ENCODE results near the gene WTAP. TPM values are rescaled to one million over a fixed set of nuclear protein-coding genes. Genes with fewer than 3 reads are reported as not detected.

The WTAP gene
- 115 and 125 TPM in 2 replicates for total RNA-seq

- H3K4me3 ChIP-seq (ENCODE audit: low read depth, low read length), result peak within 1 kb of the TSS; percentile 90
- no peaks in the 10 kb centered on the region for H3K27me3 ChIP-seq (ENCODE audit: control insufficient read depth, insufficient read depth, low read length)
- peaks cover 1% of the 10 kb centered on the region for H3K36me3 ChIP-seq (ENCODE audit: control insufficient read depth, insufficient read depth, low read length)
- peak; percentile 84 for DNase-seq (ENCODE audit: low read depth)
- no peak for TF ChIP-seq CTCF (IDR thresholded peaks at IDR 0.05; ENCODE audit: insufficient read depth, low read length, severe bottlenecking)
- no peak for FAIRE-seq
Observed at GRCh38 chr6:159726918-159727716, at the start of gene WTAP. Gene WTAP, plus strand, starts transcription at chr6:159727506. Its CDS starts 8,760 bp downstream, at chr6:159736266.

GRCh38 chr6:159677506-159678165 lies 49.7 kb upstream of the WTAP start:
- no peaks in the 10 kb centered on the region for H3K27me3 ChIP-seq (ENCODE audit: control insufficient read depth, insufficient read depth, low read length)
- FAIRE-seq, result no peak
- H3K4me3 ChIP-seq (ENCODE audit: low read depth, low read length), result no peak overlapping the region
- no peaks in the 10 kb centered on the region for H3K36me3 ChIP-seq (ENCODE audit: control insufficient read depth, insufficient read depth, low read length)
- TF ChIP-seq CTCF (IDR thresholded peaks at IDR 0.05; ENCODE audit: insufficient read depth, low read length, severe bottlenecking), result no peak
- no peak for DNase-seq (ENCODE audit: low read depth)

GRCh38 chr6:159678574-159678973 lies 48.7 kb upstream of the WTAP start:
- no peaks in the 10 kb centered on the region for H3K27me3 ChIP-seq (ENCODE audit: control insufficient read depth, insufficient read depth, low read length)
- H3K4me3 ChIP-seq (ENCODE audit: low read depth, low read length), result no peak overlapping the region
- FAIRE-seq (no peak), DNase-seq (ENCODE audit: low read depth) (no peak)
- TF ChIP-seq CTCF (IDR thresholded peaks at IDR 0.05; ENCODE audit: insufficient read depth, low read length, severe bottlenecking), result no peak
- no peaks in the 10 kb centered on the region for H3K36me3 ChIP-seq (ENCODE audit: control insufficient read depth, insufficient read depth, low read length)

- peak; percentile 50 for DNase-seq (ENCODE audit: low read depth)
- H3K36me3 ChIP-seq (ENCODE audit: control insufficient read depth, insufficient read depth, low read length), result peaks cover 1% of the 10 kb centered on the region
- TF ChIP-seq CTCF (IDR thresholded peaks at IDR 0.05; ENCODE audit: insufficient read depth, low read length, severe bottlenecking), result no peak
- no peak for FAIRE-seq
- H3K4me3 ChIP-seq (ENCODE audit: low read depth, low read length), result no peak overlapping the region
- H3K27me3 ChIP-seq (ENCODE audit: control insufficient read depth, insufficient read depth, low read length), result no peaks in the 10 kb centered on the region
Observed at GRCh38 chr6:159679091-159680077, 47.9 kb upstream of the WTAP start.

- no peaks in the 10 kb centered on the region for H3K27me3 ChIP-seq (ENCODE audit: control insufficient read depth, insufficient read depth, low read length)
- peaks cover 3% of the 10 kb centered on the region for H3K36me3 ChIP-seq (ENCODE audit: control insufficient read depth, insufficient read depth, low read length)
- no peak for DNase-seq (ENCODE audit: low read depth)
- no peak for TF ChIP-seq CTCF (IDR thresholded peaks at IDR 0.05; ENCODE audit: insufficient read depth, low read length, severe bottlenecking)
- H3K4me3 ChIP-seq (ENCODE audit: low read depth, low read length), result no peak overlapping the region
- no peak for FAIRE-seq
Observed at GRCh38 chr6:159680104-159680503, 47.2 kb upstream of the WTAP start.

Data from bronchial epithelial cell (primary cell).